Ovary (tissue), 9 donors: ENCODE data around the gene WWOX. TPM values are rescaled to one million over a fixed set of nuclear protein-coding genes. Genes with fewer than 3 reads are reported as not detected.

Experiments used
- DNase-seq, 5 donors: peaks; one replicate each; pipeline ENCODE4 v3.0.0-alpha.2; 2019 to 2020
- H3K27ac ChIP-seq, 2 donors: fragments of 200-600 bp; one replicate each; pipeline versions ENCODE4 v1.5.1 to v1.8.0; 2019 to 2022
- H3K27me3 ChIP-seq: fragments of 200-600 bp; one replicate; pipeline ENCODE4 v1.8.0; 2022
- H3K36me3 ChIP-seq: fragments of 200-600 bp; sonication (generic); one replicate; pipeline ENCODE4 v1.5.1; 2019
- H3K4me1 ChIP-seq: one replicate; pipeline ENCODE4 v1.8.1; 2013; ENCODE audit warnings: mild to moderate bottlenecking, moderate library complexity; ENCODE audit not compliant: insufficient read depth
- H3K4me3 ChIP-seq: fragments of 200-600 bp; sonication (generic); one replicate; pipeline ENCODE4 v1.5.1; 2017
- H3K9me3 ChIP-seq, 2 donors: fragments of 200-600 bp in 1 of 2; sonication (generic) in 1 of 2; one replicate each; pipeline versions ENCODE4 v1.5.1 to v1.8.1; 2013 to 2019; ENCODE audit warnings: mild to moderate bottlenecking in 1 of 2, moderate library complexity in 1 of 2
- EP300 ChIP-seq: sonication (generic); formaldehyde crosslinking; IDR thresholded peaks from one replicate; pipeline ENCODE4 v1.6.1; 2017; ENCODE audit warnings: antibody characterized with exemption
- POLR2A ChIP-seq: fragments of 450-650 bp; IDR thresholded peaks from one replicate; pipeline ENCODE4 v1.6.1; 2017; ENCODE audit warnings: antibody characterized with exemption, mild to moderate bottlenecking, moderate library complexity
- WGBS, 3 donors: extraction: QIAGEN DNeasy Blood & Tissue Kit in 1 of 3; methylation state at CpG; one replicate each; pipeline versions ENCODE4 v1.1.5 to v1.1.7; 2013 to 2017; 5-methylcytosine and 5-hydroxymethylcytosine counted together
- intact Hi-C, 4 donors: fragments of 100-400 bp; cut with DNase I; formaldehyde crosslinking; loops; one replicate each; pipeline versions ENCODE4 v1.11.0 to v1.15.1; 2022 to 2023
- polyA plus RNA-seq, 2 donors: library from polyadenylated mRNA; stranded (reverse); fragments of 200-250 nt in 1 of 2; fragments of 350-450 nt in 1 of 2; fragmentation: Illumina TruSeq in 1 of 2; extraction: RNeasy Lipid Tissue Mini Kit (QIAGEN cat#74804) in 1 of 2; gene quantifications; one replicate each; pipeline ENCODE4 v1.2.3, GENCODE V29; 2013 to 2014
- total RNA-seq, 7 donors: library from RNA; depleted of rRNA in 2 of 7; stranded (reverse); fragments of >200 nt in 2 of 7; fragmentation: NEBNext Ultra II Directional in 3 of 7; extraction: Animal tissue kit (Norgen Biotek cat#: 25700) in 3 of 7; gene quantifications; one replicate each; pipeline versions ENCODE4 v1.1.0 to v1.2.4, GENCODE V29; 2016 to 2023
- TF ChIP-seq, protein P1 (sequence below), 3 donors: fragments of 450-650 bp in 2 of 3; fragments of 200-600 bp in 1 of 3; IDR thresholded peaks; one replicate each; pipeline versions ENCODE4 v1.5.1 to v1.8.0; 2016 to 2022; ENCODE audit warnings: antibody characterized with exemption in 3 of 3, mild to moderate bottlenecking in 1 of 3
- donor health status: DM: no; HTN: no; CAD: no; lungs with moderate emphysema.
- donor health status: DM: no; HTN: no; CAD: no.
- donor health status: Bipolar disorder and iron deficiency.
- donor health status: DM: yes; HTN: yes; CAD: no.
- donor health status: DM: no; HTN: no; CAD: no.
- donor health status: DM: yes; HTN: yes; CAD: no.

Gene WWOX
- total and polyA plus RNA-seq, 9 donors = 11.0 to 40.5 (median 25.2) TPM

DNA sequence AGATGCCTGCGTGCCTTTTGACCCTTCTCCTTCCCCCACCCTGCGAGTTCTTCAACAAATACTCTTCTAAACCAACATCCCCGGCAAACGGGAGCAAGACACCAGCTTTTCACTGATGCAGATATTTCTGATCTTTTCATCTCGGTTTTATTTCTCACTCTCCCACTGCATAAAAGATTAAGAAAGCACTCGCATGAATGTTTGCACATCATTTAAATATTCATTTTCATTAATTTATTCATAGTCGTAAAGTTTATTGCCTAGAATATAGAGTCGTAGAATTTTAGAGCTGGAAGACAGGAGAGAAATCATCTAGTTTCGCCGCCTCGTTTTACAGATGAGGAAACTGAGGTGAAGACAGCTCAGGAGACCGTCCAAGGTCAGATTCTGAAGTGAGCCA is 1013.0 kb downstream of the WWOX start:
- 94 to 95% (median 95%) methylated on average over 12 of the region's 12 CpGs for WGBS, 3 donors
- no peaks in the 10 kb centered on the region for H3K9me3 ChIP-seq
- H3K4me3 ChIP-seq = no peak overlapping the region
- TF ChIP-seq, protein P1, sequence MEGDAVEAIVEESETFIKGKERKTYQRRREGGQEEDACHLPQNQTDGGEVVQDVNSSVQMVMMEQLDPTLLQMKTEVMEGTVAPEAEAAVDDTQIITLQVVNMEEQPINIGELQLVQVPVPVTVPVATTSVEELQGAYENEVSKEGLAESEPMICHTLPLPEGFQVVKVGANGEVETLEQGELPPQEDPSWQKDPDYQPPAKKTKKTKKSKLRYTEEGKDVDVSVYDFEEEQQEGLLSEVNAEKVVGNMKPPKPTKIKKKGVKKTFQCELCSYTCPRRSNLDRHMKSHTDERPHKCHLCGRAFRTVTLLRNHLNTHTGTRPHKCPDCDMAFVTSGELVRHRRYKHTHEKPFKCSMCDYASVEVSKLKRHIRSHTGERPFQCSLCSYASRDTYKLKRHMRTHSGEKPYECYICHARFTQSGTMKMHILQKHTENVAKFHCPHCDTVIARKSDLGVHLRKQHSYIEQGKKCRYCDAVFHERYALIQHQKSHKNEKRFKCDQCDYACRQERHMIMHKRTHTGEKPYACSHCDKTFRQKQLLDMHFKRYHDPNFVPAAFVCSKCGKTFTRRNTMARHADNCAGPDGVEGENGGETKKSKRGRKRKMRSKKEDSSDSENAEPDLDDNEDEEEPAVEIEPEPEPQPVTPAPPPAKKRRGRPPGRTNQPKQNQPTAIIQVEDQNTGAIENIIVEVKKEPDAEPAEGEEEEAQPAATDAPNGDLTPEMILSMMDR (IDR thresholded peaks at IDR 0.05) = no peak
- TF ChIP-seq EP300 (no peak), POLR2A (no peak)
- no peaks in the 10 kb centered on the region for H3K27me3 ChIP-seq
- intact Hi-C loops = no loop called here
- peaks cover 8% of the 10 kb centered on the region for H3K4me1 ChIP-seq
- no peak for DNase-seq
- no peaks in the 10 kb centered on the region for H3K36me3 ChIP-seq
- no peak overlapping the region for H3K27ac ChIP-seq

GRCh38 chr16:79113826-79114225 is 1014.4 kb downstream of the WWOX start:
- Histone ChIP-seq H3K4me1 (peaks cover 8% of the 10 kb centered on the region), H3K27ac (no peak overlapping the region), H3K36me3 (no peaks in the 10 kb centered on the region), H3K27me3 (no peaks in the 10 kb centered on the region), H3K9me3 (no peaks in the 10 kb centered on the region), H3K4me3 (no peak overlapping the region)
- DNase-seq = no peak
- TF ChIP-seq POLR2A = no peak
- TF ChIP-seq EP300 = no peak
- TF ChIP-seq, protein P1 (IDR thresholded peaks at IDR 0.05) = no peak
- 92 to 98% (median 93%) methylated on average over 5 of the region's 5 CpGs for whole genome bisulfite sequencing, 3 donors
- intact Hi-C loops = no loop called here

GRCh38 chr16:79114759-79115158 is 1015.3 kb downstream of the WWOX start:
- H3K9me3 ChIP-seq = no peaks in the 10 kb centered on the region

GRCh38 chr16:79121906-79122305 is 1022.5 kb downstream of the WWOX start:
- DNase-seq = no peak
- intact Hi-C loops = loop anchor here in 1 of 4 donors (2.0 kb wide), 1 partner anchor 79 kb away; no protein-coding TSS in a partner anchor
- Histone ChIP-seq H3K36me3 (no peaks in the 10 kb centered on the region), H3K9me3 (no peaks in the 10 kb centered on the region), H3K27me3 (no peaks in the 10 kb centered on the region), H3K4me1 (peaks cover 2% of the 10 kb centered on the region), H3K27ac (no peak overlapping the region), H3K4me3 (no peak overlapping the region)
- 87 to 97% (median 92%) methylated on average over 12 of the region's 12 CpGs for WGBS, 3 donors
- no peak for TF ChIP-seq POLR2A
- TF ChIP-seq, protein P1 (IDR thresholded peaks at IDR 0.05) = no peak
- no peak for TF ChIP-seq EP300

More at GRCh38 chr16:79114759-79115158, 1015.3 kb downstream of the WWOX start:
- Histone ChIP-seq H3K27me3 (no peaks in the 10 kb centered on the region), H3K4me1 (peaks cover 8% of the 10 kb centered on the region), H3K27ac (no peak overlapping the region), H3K36me3 (no peaks in the 10 kb centered on the region), H3K4me3 (no peak overlapping the region)
- DNase-seq = no peak
- WGBS, 3 donors = 31 to 60% (median 43%) methylated on average over 8 of the region's 8 CpGs
- TF ChIP-seq POLR2A (no peak), EP300 (no peak)
- TF ChIP-seq, protein P1 (IDR thresholded peaks at IDR 0.05) = no peak
- intact Hi-C loops = no loop called here
